GM21528 (cell line): ENCODE results near the gene ZNF552.
A peak's percentile ranks its signal among the peaks of the same experiment; 100 is the strongest.

Experiments
- ATAC-seq: cut with Tn5 transposase; IDR thresholded peaks from one replicate; pipeline ENCODE4 v1.9.1; 2021; ENCODE audit warnings: mild to moderate bottlenecking, moderate library complexity; ENCODE audit not compliant: unreplicated experiment, low FRiP score

Gene ZNF552

DNA sequence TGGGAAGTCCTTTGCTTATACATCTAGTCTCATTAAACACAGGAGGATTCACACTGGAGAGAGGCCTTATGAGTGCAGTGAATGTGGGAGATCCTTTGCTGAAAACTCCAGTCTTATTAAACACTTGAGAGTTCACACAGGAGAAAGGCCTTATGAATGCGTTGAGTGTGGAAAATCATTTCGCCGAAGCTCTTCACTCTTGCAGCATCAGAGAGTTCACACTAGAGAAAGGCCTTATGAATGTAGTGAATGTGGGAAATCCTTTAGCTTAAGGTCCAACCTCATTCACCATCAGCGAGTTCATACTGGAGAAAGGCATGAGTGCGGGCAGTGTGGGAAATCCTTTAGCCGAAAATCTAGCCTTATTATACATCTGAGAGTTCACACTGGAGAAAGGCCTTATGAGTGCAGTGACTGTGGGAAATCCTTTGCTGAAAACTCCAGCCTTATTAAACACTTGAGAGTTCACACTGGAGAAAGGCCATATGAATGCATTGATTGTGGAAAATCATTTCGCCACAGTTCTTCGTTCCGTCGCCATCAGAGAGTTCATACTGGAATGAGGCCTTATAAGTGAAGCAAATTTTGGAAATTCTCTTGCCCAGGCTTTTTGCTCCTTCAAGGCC, 35.4 kb downstream of the ZNF552 start:
- ATAC-seq: no peak

DNA sequence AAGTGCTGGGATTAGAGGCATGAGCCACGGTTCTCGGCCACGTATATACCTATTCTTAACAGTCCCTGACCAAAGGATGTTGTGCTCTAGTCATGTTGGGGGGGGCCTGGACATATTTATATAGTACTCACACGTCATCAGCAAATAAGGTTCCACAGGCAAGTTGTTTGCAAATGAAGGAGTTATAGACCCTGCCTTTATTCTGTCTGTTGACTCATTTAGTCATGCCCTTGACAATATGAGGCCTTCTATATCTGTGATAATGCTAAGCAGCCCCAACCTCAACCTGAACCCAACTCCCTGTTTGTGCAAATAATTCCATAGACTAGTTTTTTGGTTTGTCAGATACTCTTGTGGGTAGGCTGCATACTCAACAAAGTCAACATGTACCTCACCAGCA, 36.4 kb downstream of the ZNF552 start:
- no peak for ATAC-seq

DNA sequence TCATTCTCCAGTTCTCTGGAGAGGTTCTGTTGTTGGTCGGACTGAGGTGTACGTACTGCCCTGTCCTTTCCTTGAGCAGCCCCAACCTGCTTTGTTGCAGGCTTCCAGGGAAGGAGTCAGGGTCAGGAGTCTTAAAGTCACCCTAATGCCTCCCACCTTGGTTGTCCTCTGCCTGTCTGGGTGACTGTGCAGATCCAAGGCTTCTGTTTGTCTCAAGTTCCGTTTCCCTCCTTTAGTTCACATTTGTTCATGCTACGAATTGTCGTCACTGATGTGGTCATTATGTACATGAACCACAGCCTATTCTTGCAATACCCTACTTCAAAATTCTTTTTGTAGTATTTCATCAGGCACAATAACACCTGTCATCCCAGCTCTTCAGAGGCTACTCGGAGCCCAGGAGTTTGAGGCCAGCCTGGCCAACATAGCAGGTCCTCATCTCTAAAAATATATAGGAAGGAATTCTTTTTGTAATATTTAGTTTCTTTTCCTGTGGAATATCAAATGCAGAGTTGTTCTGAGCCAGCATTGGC, 37.9 kb downstream of the ZNF552 start:
- no peak for ATAC-seq

GRCh38 chr19:57773488-57773887, 41.2 kb downstream of the ZNF552 start:
- ATAC-seq: no peak

GRCh38 chr19:57771417-57771816, 43.3 kb downstream of the ZNF552 start:
- ATAC-seq: no peak

- peak; percentile 89 for ATAC-seq
Observed at GRCh38 chr19:57769345-57770131, 45.2 kb downstream of the ZNF552 start, which contains the start of gene ZNF586. ZNF586 (plus strand) TSS chr19:57769676; CDS start chr19:57769843, 167 bp downstream.

- no peak for ATAC-seq
Observed at GRCh38 chr19:57759096-57759495, 55.6 kb downstream of the ZNF552 start.

DNA sequence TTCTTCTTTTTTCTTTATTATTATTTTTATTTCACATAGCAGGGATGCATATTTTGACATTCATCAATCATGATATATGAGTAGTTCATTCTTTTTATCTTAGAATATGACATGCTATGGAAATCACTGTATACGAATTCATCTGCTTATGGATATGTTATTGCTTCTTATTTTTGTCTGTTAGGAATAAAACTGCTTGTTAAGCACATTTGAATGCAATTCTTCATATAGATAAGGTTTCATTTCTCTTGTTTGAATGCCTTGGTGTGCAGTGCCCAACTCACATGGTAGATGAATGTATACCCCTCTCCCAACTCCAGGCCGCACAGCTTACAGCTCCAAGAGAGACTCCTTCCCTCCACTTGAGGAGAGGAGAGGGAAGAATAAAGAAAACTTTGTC, 56.8 kb downstream of the ZNF552 start:
- ATAC-seq: no peak
